Dedifferentiated amniotic fluid mesenchymal stem cell (primary cell): ENCODE data around the gene CCN2.

ENCODE experiments used
- DNase-seq: peaks from one replicate; pipeline ENCODE4 v3.0.0-alpha.2; 2016; ENCODE audit errors: extremely low spot score

The CCN2 gene, protein sequence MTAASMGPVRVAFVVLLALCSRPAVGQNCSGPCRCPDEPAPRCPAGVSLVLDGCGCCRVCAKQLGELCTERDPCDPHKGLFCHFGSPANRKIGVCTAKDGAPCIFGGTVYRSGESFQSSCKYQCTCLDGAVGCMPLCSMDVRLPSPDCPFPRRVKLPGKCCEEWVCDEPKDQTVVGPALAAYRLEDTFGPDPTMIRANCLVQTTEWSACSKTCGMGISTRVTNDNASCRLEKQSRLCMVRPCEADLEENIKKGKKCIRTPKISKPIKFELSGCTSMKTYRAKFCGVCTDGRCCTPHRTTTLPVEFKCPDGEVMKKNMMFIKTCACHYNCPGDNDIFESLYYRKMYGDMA

DNA sequence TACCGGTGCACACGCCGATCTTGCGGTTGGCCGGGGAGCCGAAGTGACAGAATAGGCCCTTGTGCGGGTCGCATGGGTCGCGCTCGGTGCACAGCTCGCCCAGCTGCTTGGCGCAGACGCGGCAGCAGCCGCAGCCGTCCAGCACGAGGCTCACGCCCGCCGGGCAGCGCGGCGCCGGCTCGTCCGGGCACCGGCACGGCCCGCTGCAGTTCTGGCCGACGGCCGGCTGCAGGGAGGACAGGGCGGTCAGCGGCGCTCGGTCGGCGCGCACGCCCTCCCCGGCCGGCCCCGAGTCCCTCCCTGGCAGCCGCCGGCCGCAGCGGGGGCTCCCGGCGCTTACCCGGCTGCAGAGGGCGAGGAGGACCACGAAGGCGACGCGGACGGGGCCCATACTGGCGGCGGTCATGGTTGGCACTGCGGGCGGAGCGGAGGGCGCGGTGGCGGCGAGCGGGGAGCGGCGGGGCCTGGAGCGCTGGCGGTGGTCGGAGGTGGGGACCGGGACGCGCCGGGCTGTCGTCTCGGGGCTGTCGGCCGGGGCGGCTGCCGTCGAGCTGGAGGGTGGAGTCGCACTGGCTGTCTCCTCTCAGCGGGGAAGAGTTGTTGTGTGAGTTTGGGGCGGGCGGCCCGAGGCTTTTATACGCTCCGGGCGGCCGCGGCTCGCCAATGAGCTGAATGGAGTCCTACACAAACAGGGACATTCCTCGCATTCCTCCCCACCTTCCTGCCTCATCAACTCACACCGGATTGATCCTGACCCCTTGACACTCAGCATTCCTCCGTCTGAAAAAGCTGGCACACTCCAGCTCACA is at the start of gene CCN2:
TSS of gene CCN2 (minus strand) at position 606 of the 809 bp plus-strand sequence. CDS start at position 406, 200 bp downstream.
- peak; percentile 95 for DNase-seq

DNA sequence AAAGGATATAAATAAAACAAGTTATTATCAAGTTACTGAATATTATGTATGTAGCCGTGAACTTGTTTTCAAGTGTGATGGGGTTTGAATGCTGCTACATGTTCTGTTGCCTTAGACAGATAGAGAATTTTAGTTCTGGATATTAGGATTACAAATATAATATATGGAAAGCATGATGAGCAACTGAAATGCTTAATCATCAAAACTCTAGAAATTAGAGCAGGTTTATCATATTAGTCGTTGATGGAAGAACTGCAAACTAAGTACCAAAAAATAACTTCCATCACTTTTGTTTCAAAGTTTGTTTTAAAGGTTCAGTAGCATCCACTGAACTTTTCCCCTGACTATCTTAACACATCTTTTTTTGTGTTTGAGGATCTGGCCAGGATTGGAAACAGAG is 49.1 kb upstream of the CCN2 start:
- DNase-seq, result no peak

DNA sequence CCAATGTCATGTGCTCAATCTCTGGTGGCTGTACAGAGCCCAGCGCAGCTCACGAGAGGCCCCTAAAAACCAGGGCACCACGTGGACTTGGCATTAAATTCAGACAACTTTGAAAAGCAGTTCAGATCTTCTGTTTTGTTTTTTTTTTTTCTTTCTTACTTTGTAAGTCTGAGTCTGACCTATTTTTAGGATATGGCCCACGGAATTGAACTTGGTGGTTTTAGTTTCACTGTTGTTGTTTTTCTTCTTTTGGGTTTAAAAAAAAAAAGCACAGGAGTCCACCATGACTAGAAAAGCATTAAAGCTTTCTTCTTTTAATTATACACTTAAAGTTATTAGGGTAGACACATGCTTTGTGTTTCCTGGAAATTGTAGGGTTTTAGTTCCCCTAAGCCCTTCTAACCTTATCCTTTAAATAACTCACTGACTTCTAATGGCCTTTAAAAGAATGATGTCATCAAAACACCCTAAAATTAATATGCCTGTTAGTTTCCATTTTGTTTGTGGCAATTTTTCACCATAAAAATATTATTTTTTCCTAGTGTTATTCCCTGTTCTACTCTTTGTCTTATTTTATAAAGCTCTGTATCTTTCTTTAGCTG is 48.5 kb upstream of the CCN2 start:
- DNase-seq, result no peak

DNA sequence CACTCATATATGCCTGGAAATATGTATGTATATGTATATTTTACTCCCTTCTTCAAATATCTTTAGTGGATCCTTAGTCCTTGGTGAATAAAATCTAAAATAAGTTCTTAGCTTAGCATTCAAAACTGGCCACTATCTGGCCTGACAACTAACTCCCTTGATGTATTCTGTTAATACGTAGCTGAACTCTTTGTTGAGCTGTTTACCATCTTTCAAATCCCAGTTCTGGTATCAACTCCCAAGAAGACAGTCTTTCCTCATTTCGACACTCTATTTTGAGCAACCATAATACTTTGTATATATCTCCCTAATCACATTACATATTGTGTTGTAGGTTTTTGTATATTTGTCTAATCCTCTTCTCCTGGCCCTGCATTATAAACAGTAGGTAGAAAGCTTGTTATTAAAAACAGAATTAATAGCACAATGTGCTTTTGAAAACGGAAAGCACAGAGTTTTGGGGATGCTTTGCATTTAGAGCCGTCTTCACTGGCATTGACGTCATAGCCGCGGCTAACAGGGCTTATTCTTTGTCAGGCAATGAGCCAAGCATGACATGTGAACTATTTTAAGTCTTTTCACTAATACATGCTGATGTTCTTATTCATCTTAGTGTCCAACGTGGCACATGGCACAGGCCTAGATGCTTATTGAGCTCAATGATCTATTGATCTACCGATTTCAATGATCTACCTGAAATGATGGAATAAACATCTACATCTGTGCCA is 47.2 kb upstream of the CCN2 start:
- no peak for DNase-seq

DNA sequence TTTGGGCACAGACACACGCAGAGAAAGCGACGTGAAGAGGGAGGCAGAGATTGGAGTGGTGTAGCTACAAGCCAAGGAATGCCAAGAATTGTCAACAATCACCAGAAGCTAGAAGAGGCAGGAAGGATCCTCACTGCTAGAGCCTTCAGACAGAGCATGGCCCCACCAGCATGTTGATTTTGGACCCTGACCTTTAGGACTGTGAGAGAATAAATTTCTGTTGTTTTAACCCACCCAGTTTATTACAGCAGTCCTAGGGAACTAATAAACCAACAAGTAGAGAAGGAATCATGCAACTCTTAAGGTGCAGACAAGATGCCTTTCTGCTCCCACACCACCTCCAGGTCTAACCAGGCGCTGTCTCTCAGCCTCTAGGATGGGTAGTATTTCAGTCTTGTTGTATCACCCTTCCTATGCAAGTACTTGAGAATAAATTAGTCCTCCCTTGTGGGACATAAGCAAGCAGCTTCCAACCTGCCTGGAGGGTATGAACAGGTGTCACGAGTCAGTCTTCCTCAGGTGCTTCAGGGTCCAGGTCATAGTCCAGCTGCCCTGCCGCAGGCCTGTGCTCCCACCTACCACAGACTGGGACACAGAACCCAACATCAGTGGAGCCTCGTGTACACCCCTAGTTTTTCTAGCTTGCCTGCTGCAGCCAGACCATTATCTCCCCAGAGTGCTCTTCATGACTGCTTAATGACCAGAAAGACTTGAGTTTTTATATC is 46.4 kb upstream of the CCN2 start:
- no peak for DNase-seq

DNA sequence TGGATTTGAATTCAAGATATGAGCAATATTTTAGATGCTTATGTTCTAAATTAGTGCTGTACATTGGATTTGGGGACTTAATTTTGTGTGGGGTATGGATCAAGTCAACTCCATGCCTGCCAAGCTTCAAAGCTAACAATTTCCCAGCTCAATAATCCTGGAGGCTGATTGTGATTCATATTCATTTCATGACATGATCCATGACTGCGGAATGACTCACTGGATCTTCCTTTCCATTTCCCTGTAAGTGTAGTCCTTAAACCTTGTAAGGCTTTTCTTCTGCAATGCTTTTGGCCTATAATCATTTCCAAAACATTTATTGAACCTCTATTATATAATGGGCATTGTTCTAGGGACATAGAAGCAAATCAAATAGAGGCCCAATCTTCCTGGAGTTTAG is 44.7 kb upstream of the CCN2 start:
- peak; percentile 78 for DNase-seq

DNA sequence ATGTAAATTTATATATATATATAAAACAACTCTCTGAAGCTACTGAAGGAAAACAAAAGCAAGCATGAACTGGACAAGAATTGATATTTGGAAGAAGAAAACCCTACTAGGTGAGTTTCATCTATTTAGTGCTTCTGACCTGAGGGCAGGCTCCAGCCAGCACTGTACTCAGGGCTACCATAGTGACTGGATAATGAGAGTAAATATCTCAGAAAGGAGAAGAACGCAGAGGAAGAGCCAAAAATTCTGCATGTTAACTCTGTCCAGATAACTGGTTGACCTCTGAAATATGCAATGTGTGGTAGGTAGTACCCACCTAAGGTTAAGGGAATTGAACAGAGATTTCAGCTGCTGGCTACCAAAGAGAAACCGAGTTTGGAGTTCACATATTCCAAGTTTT is 41.4 kb upstream of the CCN2 start:
- DNase-seq, result no peak

DNA sequence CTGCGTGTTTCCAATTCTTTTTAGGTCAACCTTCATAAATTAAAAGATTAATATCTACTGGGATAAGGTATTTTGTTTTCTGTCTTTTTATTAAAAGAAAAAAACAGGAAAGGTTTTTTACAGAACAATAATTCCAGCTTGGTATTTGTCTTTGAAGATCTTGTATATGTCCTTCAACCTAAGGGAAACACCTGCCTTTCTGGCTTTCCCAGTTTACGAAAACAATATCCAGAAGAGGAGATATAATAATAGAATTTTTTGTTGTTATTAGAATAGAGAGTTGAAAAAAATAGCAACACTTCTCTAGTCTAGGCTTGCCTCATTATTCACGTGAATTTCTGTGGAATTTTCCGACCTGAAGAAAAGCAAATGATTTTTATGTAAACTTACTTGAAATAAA is 37.9 kb upstream of the CCN2 start:
- DNase-seq, result no peak

DNA sequence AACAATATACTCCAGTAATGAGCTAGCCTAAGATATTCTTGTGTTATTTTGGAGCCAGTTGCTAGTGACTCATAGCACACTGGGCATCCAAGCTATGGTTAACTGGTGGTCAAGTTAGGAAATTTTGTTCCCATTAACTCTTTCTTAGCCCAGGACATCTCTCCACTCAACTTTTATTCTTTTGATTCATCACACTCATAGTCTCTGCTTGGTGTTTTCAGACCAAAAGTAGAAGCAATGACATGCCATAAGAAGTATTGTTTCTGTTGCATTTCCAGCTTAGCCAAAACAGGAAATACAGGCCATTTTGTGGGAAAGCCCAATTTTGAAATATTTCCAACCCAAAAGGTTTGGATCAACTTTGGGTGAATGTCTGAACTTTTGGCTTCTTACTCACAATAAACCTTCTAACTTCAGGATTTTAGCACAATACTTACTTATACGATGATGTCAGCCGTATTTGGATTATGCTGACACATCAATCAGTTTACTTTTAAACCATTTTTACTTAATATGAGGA is 31.6 kb upstream of the CCN2 start:
- peak; percentile 28 for DNase-seq

DNA sequence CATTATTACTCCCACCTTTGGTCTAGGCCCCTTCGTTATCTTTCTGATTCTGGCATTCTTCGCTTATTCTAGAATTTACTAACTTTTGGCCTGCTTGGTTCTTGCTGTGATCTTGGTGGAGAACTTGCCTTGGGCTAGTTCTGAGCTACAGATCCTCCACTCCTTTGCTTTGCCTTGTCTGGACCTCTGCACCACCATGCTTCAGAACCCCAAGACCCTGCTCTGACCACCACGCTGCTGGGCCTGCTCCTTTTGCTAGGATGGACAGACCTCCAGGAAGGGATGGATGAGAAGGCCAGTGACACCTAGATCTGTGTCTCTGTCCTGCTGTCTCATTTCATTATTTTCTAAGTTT is 30.4 kb upstream of the CCN2 start:
- no peak for DNase-seq

DNA sequence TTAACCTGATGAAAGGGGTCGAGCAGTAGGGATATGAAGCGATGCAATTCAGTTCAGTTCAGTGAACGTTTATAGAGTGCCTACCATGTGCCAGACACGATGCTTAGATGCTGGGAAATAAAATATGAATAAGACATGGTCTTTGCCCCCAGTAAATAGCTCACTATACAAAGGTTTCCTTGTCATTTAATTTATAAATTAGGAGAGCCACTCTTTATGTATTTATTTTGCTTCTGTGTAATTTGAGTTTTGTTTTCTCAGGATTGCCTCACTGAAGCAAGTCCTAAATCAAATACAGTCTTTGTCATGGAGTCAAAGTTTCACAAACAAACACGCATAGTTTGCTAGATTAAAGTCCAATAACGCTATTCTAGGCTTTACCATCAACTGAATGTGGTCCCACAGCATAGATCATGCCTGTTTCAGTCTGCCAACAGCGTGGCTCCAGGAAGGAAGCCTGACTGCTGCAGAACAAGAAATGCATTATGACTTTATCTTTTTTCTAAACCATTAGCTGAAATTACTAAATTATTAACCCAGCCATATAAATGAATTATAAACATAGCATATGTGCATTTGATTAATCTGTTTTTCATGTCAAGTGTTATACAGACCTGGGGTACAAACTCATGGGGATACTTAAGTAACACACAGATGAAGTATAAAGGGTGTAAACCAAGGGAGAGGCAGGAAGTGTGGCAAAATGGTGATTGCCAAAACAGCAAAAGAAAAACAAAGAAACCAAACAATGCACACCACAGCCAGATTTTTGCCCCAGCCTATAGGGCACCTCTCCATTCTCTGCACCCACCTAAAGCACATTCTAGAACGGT is 29.8 kb upstream of the CCN2 start:
- no peak for DNase-seq

DNA sequence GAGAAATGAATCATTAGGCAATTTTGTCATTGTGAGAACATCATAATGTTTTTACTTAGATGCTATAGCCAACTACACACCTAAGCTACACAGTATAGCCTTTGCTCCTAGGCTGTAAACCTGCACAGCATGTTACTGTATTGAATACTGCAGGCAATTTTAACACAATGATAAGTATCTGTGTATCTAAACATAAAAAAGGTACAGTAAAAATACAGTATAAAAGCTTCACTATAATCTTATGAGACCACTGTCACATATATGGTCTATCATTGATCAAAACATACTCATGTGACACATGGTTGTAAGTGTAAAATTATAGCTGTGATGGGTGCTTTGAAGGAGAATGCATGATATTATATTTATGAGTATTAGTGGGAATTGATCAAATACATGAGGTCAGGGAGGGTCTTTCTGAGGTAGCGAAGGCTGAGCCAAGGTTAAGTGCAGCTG is 29.2 kb upstream of the CCN2 start:
- DNase-seq, result no peak

DNA sequence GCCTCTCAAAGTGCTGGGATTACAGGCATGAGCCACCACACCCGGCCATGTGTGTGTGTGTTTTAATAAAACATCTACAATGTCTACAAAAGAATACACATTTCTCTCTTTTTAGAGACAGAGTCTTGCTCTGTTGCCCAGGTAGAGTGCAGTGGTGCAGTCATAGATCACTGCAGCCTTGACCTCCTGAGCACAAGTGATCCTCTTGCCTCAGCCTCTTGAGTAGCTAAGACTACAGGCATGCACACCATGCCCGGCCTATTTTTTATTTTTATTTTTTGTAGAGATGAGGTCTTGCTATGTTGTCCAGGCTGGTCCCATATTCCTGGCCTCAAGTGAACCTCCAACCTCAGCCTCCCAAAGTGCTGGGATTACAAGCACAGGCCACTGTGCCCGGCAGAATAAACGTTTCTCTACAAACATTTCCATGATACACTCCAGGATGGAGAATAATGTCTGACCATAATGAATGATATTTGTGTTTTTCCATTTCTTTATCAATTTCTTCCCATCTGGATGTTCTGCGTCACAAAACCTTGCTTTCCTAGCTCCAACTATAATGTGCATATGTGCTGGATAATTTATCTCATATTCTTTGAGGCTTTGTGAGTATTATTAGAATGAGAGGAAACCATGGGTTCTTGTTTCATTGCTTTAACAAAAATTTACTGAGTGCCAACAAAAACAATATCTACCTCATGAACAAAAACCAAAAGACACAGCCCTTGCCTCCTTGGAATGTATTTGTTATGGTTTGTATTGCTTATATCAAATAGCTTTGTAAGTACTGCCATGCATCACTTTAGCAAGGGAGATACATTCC is 28.6 kb upstream of the CCN2 start:
- peak; percentile 97 for DNase-seq

DNA sequence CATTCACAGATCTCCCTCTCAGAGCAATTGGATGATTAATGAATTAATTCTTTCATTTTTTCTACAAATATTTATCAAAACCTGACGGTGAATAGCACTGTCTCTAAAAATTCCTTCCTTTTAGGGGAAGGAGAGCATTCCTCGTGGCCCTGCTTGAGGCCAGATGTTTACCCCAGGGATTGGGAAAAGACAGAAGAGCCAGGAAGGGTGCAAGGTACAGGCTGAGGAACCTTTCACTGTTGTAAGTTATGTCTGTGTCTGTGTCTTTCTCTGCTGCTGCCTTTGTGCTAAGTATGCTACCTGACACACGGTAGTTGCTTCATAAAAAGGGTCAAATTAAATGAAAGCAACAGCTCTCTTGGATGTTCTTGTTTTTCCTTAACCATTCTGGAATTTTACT is 27.4 kb upstream of the CCN2 start:
- DNase-seq, result no peak

DNA sequence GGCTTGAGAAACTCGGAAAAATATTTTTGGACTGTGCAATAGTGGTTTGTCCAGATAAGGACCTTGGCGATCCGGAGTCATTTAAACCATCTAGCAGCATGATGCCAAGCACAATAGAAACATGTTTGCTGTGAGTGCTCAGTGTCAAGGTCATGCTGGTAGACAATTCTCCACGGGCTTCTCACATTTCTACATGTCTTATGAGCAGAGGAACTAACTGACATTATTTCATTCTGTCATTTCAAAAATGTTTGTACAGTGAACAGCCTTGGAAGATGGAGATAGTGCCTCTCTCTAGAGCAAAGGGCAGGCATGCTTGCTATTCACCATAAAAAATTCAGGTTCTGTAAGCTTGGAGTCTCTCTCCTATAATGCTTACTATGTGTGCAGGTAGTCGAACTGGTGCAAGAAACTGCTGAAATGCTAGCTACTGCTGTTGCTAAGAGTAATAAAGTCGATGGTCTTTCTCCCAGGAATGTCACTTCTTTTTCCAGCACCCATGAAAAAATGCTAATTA is 25.4 kb upstream of the CCN2 start:
- DNase-seq, result peak; percentile 63

DNA sequence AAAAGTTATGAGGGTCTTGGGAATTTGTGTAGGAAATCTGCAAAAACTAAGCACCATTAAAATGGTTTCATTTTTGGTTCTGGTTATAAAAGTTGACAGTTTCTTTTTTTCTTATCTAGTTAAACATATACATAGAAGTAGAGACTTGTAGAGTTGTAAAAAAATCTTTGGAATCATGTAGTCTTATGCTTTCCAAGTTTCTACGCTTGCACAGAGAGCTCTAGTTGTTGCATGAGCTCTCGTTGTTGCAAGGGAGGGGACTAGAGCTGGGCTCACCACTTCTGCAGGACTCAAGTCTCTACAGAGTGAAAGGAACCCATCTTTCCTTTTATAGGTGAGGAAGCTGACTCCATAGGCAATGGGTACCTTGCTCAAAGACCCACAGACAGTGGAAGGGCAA is 21.6 kb upstream of the CCN2 start:
- no peak for DNase-seq

DNA sequence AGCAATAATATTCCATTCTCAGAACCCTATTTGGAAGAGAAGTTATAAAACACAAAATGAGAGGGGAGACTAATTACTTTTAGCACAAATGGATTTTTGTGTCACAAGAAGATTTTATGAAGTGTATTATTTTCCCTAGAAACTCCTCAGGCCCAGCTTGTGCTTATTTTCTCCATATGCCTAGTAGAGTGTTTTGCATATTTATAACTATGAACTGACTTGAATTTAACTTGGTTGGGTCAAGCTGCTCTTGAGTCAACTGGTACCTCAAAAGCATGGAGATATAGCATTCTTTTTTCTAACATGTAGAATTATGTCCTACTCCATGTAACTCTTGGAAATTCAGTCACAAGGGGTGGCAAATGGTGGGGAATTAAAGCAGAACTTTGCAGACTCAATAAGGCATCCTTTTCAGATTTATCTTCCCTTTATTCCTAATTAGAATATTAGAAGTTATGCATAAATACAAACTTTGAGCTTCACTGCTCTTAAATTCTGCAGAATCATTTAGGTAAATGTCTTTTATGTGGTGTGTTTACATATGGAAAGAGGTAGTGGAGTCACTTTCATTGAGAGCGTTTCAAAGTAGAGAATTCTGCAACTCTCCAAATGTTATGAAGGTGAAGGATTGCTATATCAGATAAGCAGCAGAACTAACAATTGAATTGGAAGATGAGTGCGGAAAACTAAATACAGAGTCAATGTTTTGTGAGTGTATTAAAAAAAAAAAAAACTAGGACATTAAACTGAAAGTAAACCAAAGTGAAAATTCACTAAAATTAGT is 19.1 kb upstream of the CCN2 start:
- no peak for DNase-seq

DNA sequence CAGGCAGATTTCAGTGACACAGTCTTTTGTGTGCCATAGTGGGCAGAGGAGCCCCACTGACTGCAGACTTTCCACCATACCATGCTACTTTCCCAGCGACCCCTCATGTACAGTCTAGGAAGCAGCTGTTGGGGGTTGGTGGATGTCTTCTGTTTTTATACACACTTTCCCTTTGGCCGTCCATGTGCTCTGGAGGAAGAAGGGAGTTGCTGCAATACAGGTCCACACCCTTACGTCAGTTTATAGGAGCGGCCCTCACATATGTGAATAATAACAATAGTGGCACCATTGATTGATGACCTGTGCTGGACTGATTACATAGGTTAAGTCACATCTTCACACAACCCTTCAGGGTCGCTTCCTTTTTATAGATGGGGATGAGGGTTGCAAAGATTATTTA is 17.5 kb upstream of the CCN2 start:
- no peak for DNase-seq
